Sigmoid colon (tissue), 4 donors: Measurements from ENCODE around the gene VPS26A.

Experiments
- EP300 ChIP-seq, 4 donors: sonication (generic); formaldehyde crosslinking; IDR thresholded peaks; one replicate each; pipeline ENCODE4 v1.6.1; 2017; ENCODE audit warnings: antibody characterized with exemption in 4 of 4
- POLR2A ChIP-seq, 2 donors: fragments of 450-650 bp; IDR thresholded peaks; one replicate each; pipeline ENCODE4 v1.6.1; 2016; ENCODE audit warnings: antibody characterized with exemption in 2 of 2, mild to moderate bottlenecking in 2 of 2, moderate library complexity in 2 of 2
- POLR2AphosphoS5 ChIP-seq, 4 donors: sonication (generic); formaldehyde crosslinking; IDR thresholded peaks; one replicate each; pipeline ENCODE4 v1.6.1; 2017; ENCODE audit warnings: antibody characterized with exemption in 4 of 4
- TF ChIP-seq, protein P1 (sequence below), 4 experiments: fragments of 450-650 bp in 3 of 4; fragments of 200-600 bp in 1 of 4; IDR thresholded peaks; one replicate each; pipeline ENCODE4 v1.5.1; 2016 to 2019; ENCODE audit warnings: antibody characterized with exemption in 4 of 4, mild to moderate bottlenecking in 3 of 4, moderate library complexity in 2 of 4

DNA sequence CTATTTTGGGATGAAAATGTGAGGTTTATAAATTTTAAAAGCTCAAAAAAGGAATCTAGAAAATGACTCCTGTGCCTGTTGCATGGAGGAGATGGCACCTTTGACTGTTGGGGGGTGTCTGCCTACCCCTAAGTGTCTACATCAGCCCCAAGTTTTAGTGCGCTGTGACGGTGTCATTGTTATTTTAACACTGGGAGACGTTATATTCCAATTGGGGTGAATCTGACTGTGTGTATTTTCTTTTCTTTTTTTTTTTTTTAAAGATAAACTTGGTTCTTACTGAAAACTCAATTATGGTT, 35.6 kb upstream of the VPS26A start:
- TF ChIP-seq, protein P1, sequence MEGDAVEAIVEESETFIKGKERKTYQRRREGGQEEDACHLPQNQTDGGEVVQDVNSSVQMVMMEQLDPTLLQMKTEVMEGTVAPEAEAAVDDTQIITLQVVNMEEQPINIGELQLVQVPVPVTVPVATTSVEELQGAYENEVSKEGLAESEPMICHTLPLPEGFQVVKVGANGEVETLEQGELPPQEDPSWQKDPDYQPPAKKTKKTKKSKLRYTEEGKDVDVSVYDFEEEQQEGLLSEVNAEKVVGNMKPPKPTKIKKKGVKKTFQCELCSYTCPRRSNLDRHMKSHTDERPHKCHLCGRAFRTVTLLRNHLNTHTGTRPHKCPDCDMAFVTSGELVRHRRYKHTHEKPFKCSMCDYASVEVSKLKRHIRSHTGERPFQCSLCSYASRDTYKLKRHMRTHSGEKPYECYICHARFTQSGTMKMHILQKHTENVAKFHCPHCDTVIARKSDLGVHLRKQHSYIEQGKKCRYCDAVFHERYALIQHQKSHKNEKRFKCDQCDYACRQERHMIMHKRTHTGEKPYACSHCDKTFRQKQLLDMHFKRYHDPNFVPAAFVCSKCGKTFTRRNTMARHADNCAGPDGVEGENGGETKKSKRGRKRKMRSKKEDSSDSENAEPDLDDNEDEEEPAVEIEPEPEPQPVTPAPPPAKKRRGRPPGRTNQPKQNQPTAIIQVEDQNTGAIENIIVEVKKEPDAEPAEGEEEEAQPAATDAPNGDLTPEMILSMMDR (IDR thresholded peaks at IDR 0.05), result no peak
- TF ChIP-seq POLR2AphosphoS5 (IDR thresholded peaks at IDR 0.05), result no peak
- TF ChIP-seq EP300 (IDR thresholded peaks at IDR 0.05), result no peak
- no peak for TF ChIP-seq POLR2A (IDR thresholded peaks at IDR 0.05)
